Vagina (tissue), 2 donors: ENCODE results near the gene CD96. TPM values are rescaled to one million over a fixed set of nuclear protein-coding genes. Genes with fewer than 3 reads are reported as not detected.

Experiments used
- DNase-seq, 2 donors: peaks; one replicate each; pipeline ENCODE4 v3.0.0-alpha.2; 2017; ENCODE audit errors: extremely low spot score in 2 of 2
- H3K27ac ChIP-seq: fragments of 200-600 bp; sonication (generic); one replicate; pipeline ENCODE4 v1.5.1; 2019
- H3K27me3 ChIP-seq: fragments of 200-600 bp; sonication (generic); one replicate; pipeline ENCODE4 v1.5.1; 2019
- H3K36me3 ChIP-seq, 2 donors: fragments of 200-600 bp; sonication (generic); one replicate each; pipeline ENCODE4 v1.5.1; 2017 to 2019
- H3K4me1 ChIP-seq: fragments of 200-600 bp; sonication (generic); one replicate; pipeline ENCODE4 v1.5.1; 2019
- H3K4me3 ChIP-seq, 2 donors: fragments of 200-600 bp; sonication (generic); 1 replicate in 1 of 2; 2 replicates in 1 of 2; pipeline ENCODE4 v1.5.1; 2016 to 2019
- H3K9me3 ChIP-seq: fragments of 200-600 bp; sonication (generic); one replicate; pipeline ENCODE4 v1.5.1; 2019
- POLR2A ChIP-seq, 2 donors: fragments of 450-650 bp; IDR thresholded peaks; one replicate each; pipeline ENCODE4 v1.6.1; 2017; ENCODE audit warnings: antibody characterized with exemption in 2 of 2, mild to moderate bottlenecking in 2 of 2, moderate library complexity in 2 of 2
- POLR2AphosphoS5 ChIP-seq, 2 donors: sonication (generic); formaldehyde crosslinking; IDR thresholded peaks; one replicate each; pipeline ENCODE4 v1.9.0; 2017; ENCODE audit warnings: antibody characterized with exemption in 2 of 2, mild to moderate bottlenecking in 2 of 2, low read depth in 1 of 2; ENCODE audit not compliant: insufficient read depth in 1 of 2
- intact Hi-C: fragments of 100-400 bp; cut with DNase I; formaldehyde crosslinking; loops from one replicate; pipeline ENCODE4 v1.15.1; 2023
- total RNA-seq: library from RNA; depleted of rRNA; stranded (reverse); fragments of >200 nt; gene quantifications from one replicate; pipeline ENCODE4 v1.2.3, GENCODE V29; 2016
- TF ChIP-seq, protein P1 (sequence below), 3 experiments: fragments of 450-650 bp in 2 of 3; fragments of 200-600 bp in 1 of 3; sonication (generic) in 1 of 3; IDR thresholded peaks; one replicate each; pipeline ENCODE4 v1.5.1; 2017 to 2019; ENCODE audit warnings: antibody characterized with exemption in 3 of 3, mild to moderate bottlenecking in 2 of 3, moderate library complexity in 2 of 3

CD96 gene
- total RNA-seq, 1 donor from 2014 or later: 13.5 TPM

DNA sequence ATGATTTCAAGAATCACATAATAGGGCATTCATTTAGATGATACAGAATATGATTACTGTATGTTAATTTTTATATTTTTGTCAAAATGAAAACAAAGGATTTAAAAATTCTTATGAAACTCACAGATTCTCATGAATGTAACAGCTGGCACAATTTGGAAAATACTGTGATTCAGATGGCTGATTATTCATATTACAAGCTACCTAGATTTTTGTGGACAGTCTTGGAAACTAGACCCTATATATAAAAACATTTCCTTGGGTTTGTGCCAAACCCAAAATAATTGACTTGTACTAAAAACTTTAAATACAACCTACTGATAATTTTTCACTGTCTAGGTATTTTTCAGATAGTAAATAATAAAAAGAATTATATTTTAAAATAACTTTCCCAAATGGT is 26.9 kb downstream of the CD96 start:
- Histone ChIP-seq H3K4me1 (no peaks in the 10 kb centered on the region), H3K36me3 (no peaks in the 10 kb centered on the region), H3K9me3 (no peaks in the 10 kb centered on the region), H3K27me3 (no peaks in the 10 kb centered on the region), H3K27ac (no peak overlapping the region), H3K4me3 (no peak overlapping the region)
- no peak for TF ChIP-seq POLR2AphosphoS5 (IDR thresholded peaks at IDR 0.05; ENCODE audit: insufficient read depth in 1 of 2, low read depth in 1 of 2)
- TF ChIP-seq, protein P1, sequence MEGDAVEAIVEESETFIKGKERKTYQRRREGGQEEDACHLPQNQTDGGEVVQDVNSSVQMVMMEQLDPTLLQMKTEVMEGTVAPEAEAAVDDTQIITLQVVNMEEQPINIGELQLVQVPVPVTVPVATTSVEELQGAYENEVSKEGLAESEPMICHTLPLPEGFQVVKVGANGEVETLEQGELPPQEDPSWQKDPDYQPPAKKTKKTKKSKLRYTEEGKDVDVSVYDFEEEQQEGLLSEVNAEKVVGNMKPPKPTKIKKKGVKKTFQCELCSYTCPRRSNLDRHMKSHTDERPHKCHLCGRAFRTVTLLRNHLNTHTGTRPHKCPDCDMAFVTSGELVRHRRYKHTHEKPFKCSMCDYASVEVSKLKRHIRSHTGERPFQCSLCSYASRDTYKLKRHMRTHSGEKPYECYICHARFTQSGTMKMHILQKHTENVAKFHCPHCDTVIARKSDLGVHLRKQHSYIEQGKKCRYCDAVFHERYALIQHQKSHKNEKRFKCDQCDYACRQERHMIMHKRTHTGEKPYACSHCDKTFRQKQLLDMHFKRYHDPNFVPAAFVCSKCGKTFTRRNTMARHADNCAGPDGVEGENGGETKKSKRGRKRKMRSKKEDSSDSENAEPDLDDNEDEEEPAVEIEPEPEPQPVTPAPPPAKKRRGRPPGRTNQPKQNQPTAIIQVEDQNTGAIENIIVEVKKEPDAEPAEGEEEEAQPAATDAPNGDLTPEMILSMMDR (IDR thresholded peaks at IDR 0.05): no peak
- TF ChIP-seq POLR2A (IDR thresholded peaks at IDR 0.05): no peak
- DNase-seq: no peak
- intact Hi-C loops: no loop called here

DNA sequence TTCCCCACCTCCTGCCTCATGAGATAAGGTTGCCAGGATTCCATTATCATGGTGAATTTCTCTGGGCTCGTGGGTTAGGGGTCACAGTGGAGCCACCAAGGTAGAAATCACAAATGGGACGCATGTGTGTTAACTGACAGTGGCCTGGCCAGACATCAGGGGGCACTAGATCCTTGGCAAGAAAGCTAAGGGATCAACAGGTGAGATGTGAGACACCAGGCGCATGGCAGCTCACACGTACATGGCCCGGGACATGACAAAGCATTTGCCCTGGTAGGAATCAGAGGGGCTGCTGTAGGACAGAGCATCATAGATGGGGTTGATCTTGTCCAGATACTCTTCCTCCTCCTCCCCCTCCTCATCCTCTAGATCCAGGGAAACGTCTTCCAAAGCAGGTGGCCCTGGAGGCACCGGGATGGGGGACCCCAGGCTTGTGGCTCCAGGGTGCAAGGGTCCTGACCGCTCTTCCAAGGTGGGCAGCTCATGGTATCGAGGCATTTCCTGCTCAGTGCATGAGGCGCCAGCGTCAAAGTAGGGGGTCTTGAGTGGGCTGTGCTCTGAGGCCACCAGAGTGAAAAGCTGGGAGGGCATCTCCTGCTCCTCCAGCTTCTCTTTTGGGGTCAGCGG is 28.5 kb downstream of the CD96 start:
- no peak for DNase-seq
- TF ChIP-seq POLR2AphosphoS5 (IDR thresholded peaks at IDR 0.05; ENCODE audit: insufficient read depth in 1 of 2, low read depth in 1 of 2) (no peak), POLR2A (IDR thresholded peaks at IDR 0.05) (no peak)
- TF ChIP-seq, protein P1 (IDR thresholded peaks at IDR 0.05): no peak
- H3K9me3 ChIP-seq: no peaks in the 10 kb centered on the region
- no peaks in the 10 kb centered on the region for H3K4me1 ChIP-seq
- H3K27ac ChIP-seq: no peak overlapping the region
- no peak overlapping the region for H3K4me3 ChIP-seq
- H3K27me3 ChIP-seq: no peaks in the 10 kb centered on the region
- intact Hi-C loops: no loop called here
- H3K36me3 ChIP-seq: no peaks in the 10 kb centered on the region

DNA sequence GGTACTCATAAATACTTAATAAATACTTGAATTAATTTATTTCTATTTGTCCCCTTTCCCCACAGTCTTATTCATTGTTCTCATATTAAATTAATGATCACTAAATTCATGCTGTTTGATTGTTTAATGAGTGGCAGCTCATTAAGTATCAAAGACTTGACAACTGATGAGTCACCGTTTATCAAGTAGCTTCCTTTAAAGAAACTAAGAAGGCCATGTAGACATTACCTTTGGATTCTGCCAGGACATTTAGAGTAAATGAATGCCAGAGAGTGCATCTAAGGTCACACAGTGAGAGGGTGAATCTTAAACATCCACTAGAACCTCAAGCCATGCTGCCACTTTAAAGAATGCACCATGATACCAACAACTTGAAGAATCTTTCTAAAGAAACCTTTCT is 29.3 kb downstream of the CD96 start:
- intact Hi-C loops: no loop called here
- H3K36me3 ChIP-seq: no peaks in the 10 kb centered on the region

DNA sequence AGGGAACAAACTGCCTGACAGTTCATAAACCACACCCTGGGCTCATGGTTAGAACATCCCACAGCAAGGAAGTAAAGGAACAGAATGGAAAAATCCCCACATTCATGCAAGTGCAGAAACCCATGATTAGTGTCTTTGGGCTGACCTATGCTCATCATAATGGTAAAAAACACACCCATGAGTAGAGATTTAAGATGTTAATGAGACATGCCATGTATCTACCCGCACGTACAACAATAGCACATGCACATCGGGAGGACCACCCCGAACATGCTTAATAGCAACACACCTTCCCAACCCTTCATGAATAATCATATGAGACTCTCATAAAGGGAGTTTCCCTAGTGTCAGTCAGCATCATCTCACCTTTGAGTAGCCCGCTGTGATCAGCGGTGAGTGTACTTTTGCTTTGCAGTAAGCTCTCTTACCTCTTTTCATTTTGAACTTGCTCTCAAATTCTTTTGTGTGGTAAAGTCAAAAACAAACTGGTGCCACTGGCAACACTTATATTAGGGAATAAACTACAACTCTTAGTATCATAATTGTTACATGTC is 30.0 kb downstream of the CD96 start:
- H3K4me1 ChIP-seq: no peaks in the 10 kb centered on the region
- TF ChIP-seq, protein P1 (IDR thresholded peaks at IDR 0.05): no peak
- TF ChIP-seq POLR2A (IDR thresholded peaks at IDR 0.05) (no peak), POLR2AphosphoS5 (IDR thresholded peaks at IDR 0.05; ENCODE audit: insufficient read depth in 1 of 2, low read depth in 1 of 2) (no peak)
- no peaks in the 10 kb centered on the region for H3K9me3 ChIP-seq
- intact Hi-C loops: no loop called here
- H3K36me3 ChIP-seq: no peaks in the 10 kb centered on the region
- DNase-seq: no peak
- no peaks in the 10 kb centered on the region for H3K27me3 ChIP-seq
- H3K27ac ChIP-seq: no peak overlapping the region
- H3K4me3 ChIP-seq: no peak overlapping the region

More for the DNA sequence above, 29.3 kb downstream of the CD96 start:
- TF ChIP-seq POLR2A (IDR thresholded peaks at IDR 0.05): no peak
- TF ChIP-seq, protein P1 (IDR thresholded peaks at IDR 0.05): no peak
- TF ChIP-seq POLR2AphosphoS5 (IDR thresholded peaks at IDR 0.05; ENCODE audit: insufficient read depth in 1 of 2, low read depth in 1 of 2): no peak
- Histone ChIP-seq H3K4me1 (no peaks in the 10 kb centered on the region), H3K9me3 (no peaks in the 10 kb centered on the region), H3K27ac (no peak overlapping the region), H3K4me3 (no peak overlapping the region), H3K27me3 (no peaks in the 10 kb centered on the region)
- no peak for DNase-seq

DNA sequence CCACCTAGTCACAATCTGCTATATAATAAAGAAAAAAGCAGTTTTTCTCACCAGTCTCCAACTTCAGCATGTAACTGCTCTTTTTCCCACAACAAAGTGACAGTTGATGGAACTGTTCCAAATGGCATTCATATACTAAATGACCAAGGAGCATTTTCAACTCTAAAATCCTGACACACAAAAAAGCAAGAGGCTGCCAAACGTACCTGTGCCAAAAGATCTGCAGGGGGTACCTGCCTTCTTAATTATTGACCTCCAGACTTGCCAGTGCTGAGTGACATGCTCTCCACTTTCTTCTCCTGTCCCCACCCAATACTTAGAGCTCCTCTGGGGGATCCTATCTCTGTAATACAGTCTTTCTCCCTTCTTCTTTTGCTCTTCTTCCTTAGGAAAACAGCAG is 35.1 kb downstream of the CD96 start:
- TF ChIP-seq POLR2AphosphoS5 (IDR thresholded peaks at IDR 0.05; ENCODE audit: insufficient read depth in 1 of 2, low read depth in 1 of 2) (no peak), POLR2A (IDR thresholded peaks at IDR 0.05) (no peak)
- TF ChIP-seq, protein P1 (IDR thresholded peaks at IDR 0.05): no peak
- DNase-seq: no peak
- Histone ChIP-seq H3K27ac (no peak overlapping the region), H3K4me3 (no peak overlapping the region), H3K9me3 (no peaks in the 10 kb centered on the region), H3K4me1 (no peaks in the 10 kb centered on the region), H3K27me3 (no peaks in the 10 kb centered on the region), H3K36me3 (no peaks in the 10 kb centered on the region)
- intact Hi-C loops: no loop called here
